GM19238 (cell line): Measurements from ENCODE around the gene PPHLN1.

ENCODE experiments used
- DNase-seq: peaks from one replicate; pipeline ENCODE4 v3.0.0; 2011; ENCODE audit warnings: low spot score; ENCODE audit not compliant: insufficient read length

Gene PPHLN1

GRCh38 chr12:42325653-42326474, at the start of gene PPHLN1, which contains the start of gene ZCRB1:
TSS of gene PPHLN1 (plus strand) at chr12:42326167. CDS start at chr12:42335903, 9,736 bp downstream.
TSS of gene ZCRB1 (minus strand) at chr12:42326094. CDS start at chr12:42324102, 1,992 bp downstream.
- peak; percentile 67 for DNase-seq

- DNase-seq = no peak
Measured at GRCh38 chr12:42277396-42278127, 48.4 kb upstream of the PPHLN1 start.

- no peak for DNase-seq
Measured at GRCh38 chr12:42278128-42278510, 47.8 kb upstream of the PPHLN1 start.

GRCh38 chr12:42281278-42281677, 44.7 kb upstream of the PPHLN1 start:
- no peak for DNase-seq

- no peak for DNase-seq
Measured at GRCh38 chr12:42281844-42282243, 44.1 kb upstream of the PPHLN1 start.

GRCh38 chr12:42282294-42282693, 43.7 kb upstream of the PPHLN1 start:
- DNase-seq = no peak

- DNase-seq = no peak
Measured at GRCh38 chr12:42283739-42284138, 42.2 kb upstream of the PPHLN1 start.

GRCh38 chr12:42284157-42284556, 41.8 kb upstream of the PPHLN1 start:
- DNase-seq = no peak

GRCh38 chr12:42284876-42285275, 41.1 kb upstream of the PPHLN1 start:
- DNase-seq = no peak

GRCh38 chr12:42285431-42285830, 40.5 kb upstream of the PPHLN1 start:
- DNase-seq = no peak

GRCh38 chr12:42286741-42287140, 39.2 kb upstream of the PPHLN1 start:
- no peak for DNase-seq

- DNase-seq = no peak
Measured at GRCh38 chr12:42288544-42288943, 37.4 kb upstream of the PPHLN1 start.

GRCh38 chr12:42291680-42292079, 34.3 kb upstream of the PPHLN1 start:
- no peak for DNase-seq

- no peak for DNase-seq
Measured at GRCh38 chr12:42296503-42297109, 29.4 kb upstream of the PPHLN1 start.

- DNase-seq = no peak
Measured at GRCh38 chr12:42298887-42299286, 27.1 kb upstream of the PPHLN1 start.

GRCh38 chr12:42299392-42300308, 26.3 kb upstream of the PPHLN1 start:
- DNase-seq = no peak

GRCh38 chr12:42306297-42306696, 19.7 kb upstream of the PPHLN1 start:
- no peak for DNase-seq

GRCh38 chr12:42308390-42308789, 17.6 kb upstream of the PPHLN1 start:
- no peak for DNase-seq

- DNase-seq = no peak
Measured at GRCh38 chr12:42309996-42310395, 16.0 kb upstream of the PPHLN1 start.

GRCh38 chr12:42315108-42315507, 10.9 kb upstream of the PPHLN1 start:
- no peak for DNase-seq

GRCh38 chr12:42320796-42321195, 5.2 kb upstream of the PPHLN1 start:
- no peak for DNase-seq
